HepG2 (cell line): Measurements from ENCODE around the gene OSBP. TPM values are rescaled to one million over a fixed set of nuclear protein-coding genes. Genes with fewer than 3 reads are reported as not detected.
A peak's percentile ranks its signal among the peaks of the same experiment; 100 is the strongest.

Source experiments
- AGO2 ChIP-seq: fragments of 200-400 bp; formaldehyde crosslinking; optimal IDR thresholded peaks from 2 replicates; pipeline ENCODE3; 2017; ENCODE audit warnings: mild to moderate bottlenecking, low read depth, low read length, moderate library complexity
- CREB1 ChIP-seq, 2 experiments: fragments of 450-650 bp in 1 of 2; IDR thresholded peaks; 2 replicates each; pipeline ENCODE4 v1.6.1; 2016 to 2017; ENCODE audit warnings: control low read depth in 1 of 2, mild to moderate bottlenecking in 1 of 2, missing compliant biosample characterization in 1 of 2, missing genetic modification characterization in 1 of 2
- GATAD1 ChIP-seq: IDR thresholded peaks from 2 replicates; pipeline ENCODE4 v1.6.1; 2016; ENCODE audit warnings: missing genetic modification reagents, missing compliant biosample characterization
- KLF6 ChIP-seq: IDR thresholded peaks from 2 replicates; pipeline ENCODE4 v1.8.0; 2016; ENCODE audit warnings: missing biosample characterization, missing genetic modification reagents
- MAFK ChIP-seq, 2 experiments: IDR thresholded peaks in 1 of 2; conservative IDR thresholded peaks in 1 of 2; 2 replicates each; pipeline ENCODE4 v1.6.1; 2011; ENCODE audit warnings: improper control_type of control experiment in 2 of 2, low read length in 2 of 2
- PHF20 ChIP-seq: sonication (generic); formaldehyde crosslinking; IDR thresholded peaks from 2 replicates; pipeline ENCODE4 v1.5.0; 2020; ENCODE audit warnings: mild to moderate bottlenecking, missing genetic modification reagents
- RFX3 ChIP-seq: IDR thresholded peaks from 2 replicates; pipeline ENCODE4 v1.6.1; 2016; ENCODE audit warnings: missing biosample characterization, missing genetic modification reagents
- U2AF2 ChIP-seq: fragments of 200-400 bp; formaldehyde crosslinking; IDR thresholded peaks from 2 replicates; pipeline ENCODE4 v1.6.1; 2017; ENCODE audit warnings: low read depth, mild to moderate bottlenecking, low read length
- ZFP41 ChIP-seq: sonication (generic); formaldehyde crosslinking; IDR thresholded peaks from 2 replicates; pipeline ENCODE4 v1.4.0; 2020; ENCODE audit warnings: mild to moderate bottlenecking, missing genetic modification reagents, borderline replicate concordance
- ZNF772 ChIP-seq: sonication (generic); formaldehyde crosslinking; IDR thresholded peaks from 2 replicates; pipeline ENCODE4 v1.5.0; 2020; ENCODE audit warnings: mild to moderate bottlenecking, missing genetic modification reagents
- polyA plus RNA-seq, 8 experiments: library from polyadenylated mRNA; depleted of rRNA in 3 of 8; stranded (reverse) in 7 of 8; unstranded in 1 of 8; fragments of >200 nt; fragmentation: Illumina TruSeq in 4 of 8; extraction: Trizol in 4 of 8; gene quantifications; 2 replicates each; pipeline versions ENCODE4 v1.2.1 to v1.2.3, GENCODE V29; 2011 to 2016; ENCODE audit warnings: low read depth in 4 of 8, missing spikeins in 1 of 8, mixed read lengths in 1 of 8; ENCODE audit not compliant: insufficient read depth in 1 of 8
- total RNA-seq, 5 experiments: library from RNA; depleted of rRNA; stranded (reverse); fragments of >200 nt; fragmentation: Illumina TruSeq; extraction: Trizol; gene quantifications; 2 replicates each; pipeline ENCODE4 v1.2.3, GENCODE V29; 2016; ENCODE audit warnings: low read depth in 1 of 5
- TF ChIP-seq, protein P1 (sequence below): sonication (generic); formaldehyde crosslinking; IDR thresholded peaks from 2 replicates; pipeline ENCODE4 v1.5.0; 2020; ENCODE audit warnings: mild to moderate bottlenecking, missing genetic modification reagents
- TF ChIP-seq, protein P2 (sequence below): sonication (generic); formaldehyde crosslinking; IDR thresholded peaks from 2 replicates; pipeline ENCODE4 v1.4.0; 2020; ENCODE audit warnings: missing genetic modification reagents, borderline replicate concordance
- TF ChIP-seq, protein P3 (sequence below): sonication (generic); formaldehyde crosslinking; IDR thresholded peaks from 2 replicates; pipeline ENCODE4 v1.8.0; 2022; ENCODE audit warnings: low read depth, missing genetic modification reagents
- TF ChIP-seq, protein P4 (sequence below): sonication (generic); formaldehyde crosslinking; IDR thresholded peaks from 2 replicates; pipeline ENCODE4 v1.4.0; 2020; ENCODE audit warnings: mild to moderate bottlenecking, missing genetic modification reagents
- TF ChIP-seq, protein P5 (sequence below): sonication (generic); formaldehyde crosslinking; IDR thresholded peaks from 2 replicates; pipeline ENCODE4 v1.5.0; 2020; ENCODE audit warnings: mild to moderate bottlenecking, missing genetic modification reagents, borderline replicate concordance

OSBP gene
- total and polyA plus RNA-seq, 2 of the 13 experiments (the other 11 are each of a cell fraction or from before 2014, with no cell fraction given): 12.1 to 13.5 TPM

DNA sequence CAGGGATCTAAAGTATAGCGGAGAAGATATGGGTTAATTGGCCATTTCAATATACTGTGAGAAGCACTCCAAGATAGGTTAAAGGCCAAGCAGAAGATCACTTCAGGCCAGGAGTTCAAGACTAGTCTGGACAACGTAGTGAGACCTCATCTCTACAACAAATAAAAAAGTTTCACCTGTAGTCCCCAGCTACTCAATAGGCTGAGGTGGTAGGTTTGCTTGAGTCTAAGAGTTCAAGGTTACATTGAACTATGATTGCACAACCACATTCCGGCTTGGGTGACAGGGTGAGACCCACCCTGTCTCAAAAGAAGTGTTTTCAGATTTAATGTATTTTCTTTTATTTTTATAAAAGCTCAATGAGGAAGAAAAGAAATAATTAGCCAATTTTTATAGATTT, 27.8 kb upstream of the OSBP start (continued):
- TF ChIP-seq KLF6 (CRISPR knock-in tag): no peak
- no peak for TF ChIP-seq MAFK (conservative IDR thresholded peaks at IDR 0.05 in 1 of 2, IDR thresholded peaks at IDR 0.05 in 1 of 2; ENCODE audit: low read length in 2 of 2)
- no peak for TF ChIP-seq ZFP41 (CRISPR knock-in tag)
- TF ChIP-seq, protein P1, sequence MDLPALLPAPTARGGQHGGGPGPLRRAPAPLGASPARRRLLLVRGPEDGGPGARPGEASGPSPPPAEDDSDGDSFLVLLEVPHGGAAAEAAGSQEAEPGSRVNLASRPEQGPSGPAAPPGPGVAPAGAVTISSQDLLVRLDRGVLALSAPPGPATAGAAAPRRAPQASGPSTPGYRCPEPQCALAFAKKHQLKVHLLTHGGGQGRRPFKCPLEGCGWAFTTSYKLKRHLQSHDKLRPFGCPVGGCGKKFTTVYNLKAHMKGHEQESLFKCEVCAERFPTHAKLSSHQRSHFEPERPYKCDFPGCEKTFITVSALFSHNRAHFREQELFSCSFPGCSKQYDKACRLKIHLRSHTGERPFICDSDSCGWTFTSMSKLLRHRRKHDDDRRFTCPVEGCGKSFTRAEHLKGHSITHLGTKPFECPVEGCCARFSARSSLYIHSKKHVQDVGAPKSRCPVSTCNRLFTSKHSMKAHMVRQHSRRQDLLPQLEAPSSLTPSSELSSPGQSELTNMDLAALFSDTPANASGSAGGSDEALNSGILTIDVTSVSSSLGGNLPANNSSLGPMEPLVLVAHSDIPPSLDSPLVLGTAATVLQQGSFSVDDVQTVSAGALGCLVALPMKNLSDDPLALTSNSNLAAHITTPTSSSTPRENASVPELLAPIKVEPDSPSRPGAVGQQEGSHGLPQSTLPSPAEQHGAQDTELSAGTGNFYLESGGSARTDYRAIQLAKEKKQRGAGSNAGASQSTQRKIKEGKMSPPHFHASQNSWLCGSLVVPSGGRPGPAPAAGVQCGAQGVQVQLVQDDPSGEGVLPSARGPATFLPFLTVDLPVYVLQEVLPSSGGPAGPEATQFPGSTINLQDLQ (CRISPR knock-in tag): no peak
- TF ChIP-seq CREB1 (IDR thresholded peaks at IDR 0.05): no peak
- peak; percentile 29; the same call in 1 of the 2 replicates for TF ChIP-seq CREB1 (CRISPR knock-in tag; IDR thresholded peaks at IDR 0.05)
- no peak for TF ChIP-seq GATAD1 (CRISPR knock-in tag)
- TF ChIP-seq, protein P2, sequence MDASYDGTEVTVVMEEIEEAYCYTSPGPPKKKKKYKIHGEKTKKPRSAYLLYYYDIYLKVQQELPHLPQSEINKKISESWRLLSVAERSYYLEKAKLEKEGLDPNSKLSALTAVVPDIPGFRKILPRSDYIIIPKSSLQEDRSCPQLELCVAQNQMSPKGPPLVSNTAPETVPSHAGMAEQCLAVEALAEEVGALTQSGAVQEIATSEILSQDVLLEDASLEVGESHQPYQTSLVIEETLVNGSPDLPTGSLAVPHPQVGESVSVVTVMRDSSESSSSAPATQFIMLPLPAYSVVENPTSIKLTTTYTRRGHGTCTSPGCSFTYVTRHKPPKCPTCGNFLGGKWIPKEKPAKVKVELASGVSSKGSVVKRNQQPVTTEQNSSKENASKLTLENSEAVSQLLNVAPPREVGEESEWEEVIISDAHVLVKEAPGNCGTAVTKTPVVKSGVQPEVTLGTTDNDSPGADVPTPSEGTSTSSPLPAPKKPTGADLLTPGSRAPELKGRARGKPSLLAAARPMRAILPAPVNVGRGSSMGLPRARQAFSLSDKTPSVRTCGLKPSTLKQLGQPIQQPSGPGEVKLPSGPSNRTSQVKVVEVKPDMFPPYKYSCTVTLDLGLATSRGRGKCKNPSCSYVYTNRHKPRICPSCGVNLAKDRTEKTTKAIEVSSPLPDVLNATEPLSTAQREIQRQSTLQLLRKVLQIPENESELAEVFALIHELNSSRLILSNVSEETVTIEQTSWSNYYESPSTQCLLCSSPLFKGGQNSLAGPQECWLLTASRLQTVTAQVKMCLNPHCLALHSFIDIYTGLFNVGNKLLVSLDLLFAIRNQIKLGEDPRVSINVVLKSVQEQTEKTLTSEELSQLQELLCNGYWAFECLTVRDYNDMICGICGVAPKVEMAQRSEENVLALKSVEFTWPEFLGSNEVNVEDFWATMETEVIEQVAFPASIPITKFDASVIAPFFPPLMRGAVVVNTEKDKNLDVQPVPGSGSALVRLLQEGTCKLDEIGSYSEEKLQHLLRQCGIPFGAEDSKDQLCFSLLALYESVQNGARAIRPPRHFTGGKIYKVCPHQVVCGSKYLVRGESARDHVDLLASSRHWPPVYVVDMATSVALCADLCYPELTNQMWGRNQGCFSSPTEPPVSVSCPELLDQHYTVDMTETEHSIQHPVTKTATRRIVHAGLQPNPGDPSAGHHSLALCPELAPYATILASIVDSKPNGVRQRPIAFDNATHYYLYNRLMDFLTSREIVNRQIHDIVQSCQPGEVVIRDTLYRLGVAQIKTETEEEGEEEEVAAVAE (CRISPR knock-in tag): no peak
- no peak for TF ChIP-seq PHF20 (CRISPR knock-in tag)
- TF ChIP-seq, protein P3, sequence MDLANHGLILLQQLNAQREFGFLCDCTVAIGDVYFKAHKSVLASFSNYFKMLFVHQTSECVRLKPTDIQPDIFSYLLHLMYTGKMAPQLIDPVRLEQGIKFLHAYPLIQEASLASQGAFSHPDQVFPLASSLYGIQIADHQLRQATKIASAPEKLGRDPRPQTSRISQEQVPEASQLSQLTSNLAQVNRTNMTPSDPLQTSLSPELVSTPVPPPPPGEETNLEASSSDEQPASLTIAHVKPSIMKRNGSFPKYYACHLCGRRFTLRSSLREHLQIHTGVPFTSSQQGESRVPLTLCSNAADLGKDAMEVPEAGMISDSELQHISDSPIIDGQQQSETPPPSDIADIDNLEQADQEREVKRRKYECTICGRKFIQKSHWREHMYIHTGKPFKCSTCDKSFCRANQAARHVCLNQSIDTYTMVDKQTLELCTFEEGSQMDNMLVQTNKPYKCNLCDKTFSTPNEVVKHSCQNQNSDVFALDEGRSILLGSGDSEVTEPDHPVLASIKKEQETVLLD: no peak
- TF ChIP-seq, protein P4, sequence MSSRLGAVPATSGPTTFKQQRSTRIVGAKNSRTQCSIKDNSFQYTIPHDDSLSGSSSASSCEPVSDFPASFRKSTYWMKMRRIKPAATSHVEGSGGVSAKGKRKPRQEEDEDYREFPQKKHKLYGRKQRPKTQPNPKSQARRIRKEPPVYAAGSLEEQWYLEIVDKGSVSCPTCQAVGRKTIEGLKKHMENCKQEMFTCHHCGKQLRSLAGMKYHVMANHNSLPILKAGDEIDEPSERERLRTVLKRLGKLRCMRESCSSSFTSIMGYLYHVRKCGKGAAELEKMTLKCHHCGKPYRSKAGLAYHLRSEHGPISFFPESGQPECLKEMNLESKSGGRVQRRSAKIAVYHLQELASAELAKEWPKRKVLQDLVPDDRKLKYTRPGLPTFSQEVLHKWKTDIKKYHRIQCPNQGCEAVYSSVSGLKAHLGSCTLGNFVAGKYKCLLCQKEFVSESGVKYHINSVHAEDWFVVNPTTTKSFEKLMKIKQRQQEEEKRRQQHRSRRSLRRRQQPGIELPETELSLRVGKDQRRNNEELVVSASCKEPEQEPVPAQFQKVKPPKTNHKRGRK: no peak
- TF ChIP-seq U2AF2: no peak
- no peak for TF ChIP-seq AGO2
- no peak for TF ChIP-seq ZNF772 (CRISPR knock-in tag)
- TF ChIP-seq RFX3 (CRISPR knock-in tag): no peak
- TF ChIP-seq, protein P5, sequence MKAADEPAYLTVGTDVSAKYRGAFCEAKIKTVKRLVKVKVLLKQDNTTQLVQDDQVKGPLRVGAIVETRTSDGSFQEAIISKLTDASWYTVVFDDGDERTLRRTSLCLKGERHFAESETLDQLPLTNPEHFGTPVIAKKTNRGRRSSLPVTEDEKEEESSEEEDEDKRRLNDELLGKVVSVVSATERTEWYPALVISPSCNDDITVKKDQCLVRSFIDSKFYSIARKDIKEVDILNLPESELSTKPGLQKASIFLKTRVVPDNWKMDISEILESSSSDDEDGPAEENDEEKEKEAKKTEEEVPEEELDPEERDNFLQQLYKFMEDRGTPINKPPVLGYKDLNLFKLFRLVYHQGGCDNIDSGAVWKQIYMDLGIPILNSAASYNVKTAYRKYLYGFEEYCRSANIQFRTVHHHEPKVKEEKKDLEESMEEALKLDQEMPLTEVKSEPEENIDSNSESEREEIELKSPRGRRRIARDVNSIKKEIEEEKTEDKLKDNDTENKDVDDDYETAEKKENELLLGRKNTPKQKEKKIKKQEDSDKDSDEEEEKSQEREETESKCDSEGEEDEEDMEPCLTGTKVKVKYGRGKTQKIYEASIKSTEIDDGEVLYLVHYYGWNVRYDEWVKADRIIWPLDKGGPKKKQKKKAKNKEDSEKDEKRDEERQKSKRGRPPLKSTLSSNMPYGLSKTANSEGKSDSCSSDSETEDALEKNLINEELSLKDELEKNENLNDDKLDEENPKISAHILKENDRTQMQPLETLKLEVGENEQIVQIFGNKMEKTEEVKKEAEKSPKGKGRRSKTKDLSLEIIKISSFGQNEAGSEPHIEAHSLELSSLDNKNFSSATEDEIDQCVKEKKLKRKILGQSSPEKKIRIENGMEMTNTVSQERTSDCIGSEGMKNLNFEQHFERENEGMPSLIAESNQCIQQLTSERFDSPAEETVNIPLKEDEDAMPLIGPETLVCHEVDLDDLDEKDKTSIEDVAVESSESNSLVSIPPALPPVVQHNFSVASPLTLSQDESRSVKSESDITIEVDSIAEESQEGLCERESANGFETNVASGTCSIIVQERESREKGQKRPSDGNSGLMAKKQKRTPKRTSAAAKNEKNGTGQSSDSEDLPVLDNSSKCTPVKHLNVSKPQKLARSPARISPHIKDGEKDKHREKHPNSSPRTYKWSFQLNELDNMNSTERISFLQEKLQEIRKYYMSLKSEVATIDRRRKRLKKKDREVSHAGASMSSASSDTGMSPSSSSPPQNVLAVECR: peak; percentile 38; the same call in 1 of the 2 replicates
